ENCODE data around the gene ARIH1. TPM values are rescaled to one million over a fixed set of nuclear protein-coding genes. Genes with fewer than 3 reads are reported as not detected.

The ARIH1 gene
- total RNA-seq, 1 experiment from 2014 or later, result 192 TPM

GRCh38 chr15:72588096-72588495 lies 114.0 kb downstream of the ARIH1 start:
- H3K27ac ChIP-seq (ENCODE audit: low read length), result no peak overlapping the region
- no TSS peak for BruUV-seq (replicated peaks)
- no peaks in the 10 kb centered on the region for H3K4me1 ChIP-seq (ENCODE audit: control insufficient read depth, insufficient read depth, low read length)
- ATAC-seq (no peak), DNase-seq (ENCODE audit: low read depth, low spot score) (no peak)
- no peaks in the 10 kb centered on the region for H3K27me3 ChIP-seq (ENCODE audit: control insufficient read depth, insufficient read depth, low read length)
- CTCF ChIA-PET, result no interaction called here
- TF ChIP-seq REST (IDR thresholded peaks at IDR 0.05; ENCODE audit: insufficient read depth in 1 of 2, low read depth in 2 of 2, low read length in 1 of 2), result no peak
- TF ChIP-seq, protein P1, sequence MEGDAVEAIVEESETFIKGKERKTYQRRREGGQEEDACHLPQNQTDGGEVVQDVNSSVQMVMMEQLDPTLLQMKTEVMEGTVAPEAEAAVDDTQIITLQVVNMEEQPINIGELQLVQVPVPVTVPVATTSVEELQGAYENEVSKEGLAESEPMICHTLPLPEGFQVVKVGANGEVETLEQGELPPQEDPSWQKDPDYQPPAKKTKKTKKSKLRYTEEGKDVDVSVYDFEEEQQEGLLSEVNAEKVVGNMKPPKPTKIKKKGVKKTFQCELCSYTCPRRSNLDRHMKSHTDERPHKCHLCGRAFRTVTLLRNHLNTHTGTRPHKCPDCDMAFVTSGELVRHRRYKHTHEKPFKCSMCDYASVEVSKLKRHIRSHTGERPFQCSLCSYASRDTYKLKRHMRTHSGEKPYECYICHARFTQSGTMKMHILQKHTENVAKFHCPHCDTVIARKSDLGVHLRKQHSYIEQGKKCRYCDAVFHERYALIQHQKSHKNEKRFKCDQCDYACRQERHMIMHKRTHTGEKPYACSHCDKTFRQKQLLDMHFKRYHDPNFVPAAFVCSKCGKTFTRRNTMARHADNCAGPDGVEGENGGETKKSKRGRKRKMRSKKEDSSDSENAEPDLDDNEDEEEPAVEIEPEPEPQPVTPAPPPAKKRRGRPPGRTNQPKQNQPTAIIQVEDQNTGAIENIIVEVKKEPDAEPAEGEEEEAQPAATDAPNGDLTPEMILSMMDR (IDR thresholded peaks at IDR 0.05), result no peak
- TF ChIP-seq TCF7L2 (IDR thresholded peaks at IDR 0.05; ENCODE audit: low read depth, low read length), result no peak
- no peak for TF ChIP-seq POLR2AphosphoS5 (IDR thresholded peaks at IDR 0.05; ENCODE audit: low read depth, low read length)
- POLR2A ChIA-PET, result no interaction called here
- in situ Hi-C loops (cut with HindIII; ENCODE audit: low pct_unique_long_range_greater_than_20kb, low sequenced_read_pairs), result no loop called here
- H3K4me3 ChIP-seq (ENCODE audit: low read depth in 2 of 2, low read length in 2 of 2), result no peak overlapping the region
- H3K9me3 ChIP-seq (ENCODE audit: control insufficient read depth, insufficient read depth, low read depth, low read length), result no peaks in the 10 kb centered on the region
- intact Hi-C loops (cut with micrococcal nuclease; ENCODE audit: unreplicated experiment), result no loop called here
- H3K36me3 ChIP-seq (ENCODE audit: control insufficient read depth, insufficient read depth, low read length), result peaks cover 12% of the 10 kb centered on the region

DNA sequence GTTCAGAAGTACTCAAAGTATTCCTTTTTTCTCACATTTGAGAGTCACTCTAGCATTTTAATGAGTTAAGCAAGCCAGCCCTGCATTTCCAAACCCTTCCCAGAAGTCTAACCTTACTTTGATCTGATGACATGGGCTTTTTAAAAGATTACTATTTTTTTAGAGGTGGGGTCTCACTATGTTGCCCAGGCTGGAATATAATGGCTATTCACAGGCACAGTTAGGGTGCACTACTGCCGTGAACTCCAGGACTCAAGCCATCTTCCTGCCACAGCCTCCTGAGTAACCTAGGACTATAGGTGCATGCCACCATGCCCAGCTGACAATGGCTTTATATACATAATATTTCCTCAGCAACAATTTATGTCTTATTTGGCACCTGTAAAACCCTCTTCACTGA lies 116.3 kb downstream of the ARIH1 start:
- no peak for DNase-seq (ENCODE audit: low read depth, low spot score)
- in situ Hi-C loops (cut with HindIII; ENCODE audit: low pct_unique_long_range_greater_than_20kb, low sequenced_read_pairs) (no loop called here), intact Hi-C loops (cut with micrococcal nuclease; ENCODE audit: unreplicated experiment) (no loop called here)
- ChIA-PET CTCF (interaction anchor here (1.4 kb wide), 1 partner anchor 10 kb away, joined by 4 read pairs; no protein-coding TSS in a partner anchor), POLR2A (no interaction called here)
- Histone ChIP-seq H3K27ac (ENCODE audit: low read length) (no peak overlapping the region), H3K27me3 (ENCODE audit: control insufficient read depth, insufficient read depth, low read length) (no peaks in the 10 kb centered on the region), H3K4me3 (ENCODE audit: low read depth in 2 of 2, low read length in 2 of 2) (no peak overlapping the region), H3K4me1 (ENCODE audit: control insufficient read depth, insufficient read depth, low read length) (no peaks in the 10 kb centered on the region), H3K36me3 (ENCODE audit: control insufficient read depth, insufficient read depth, low read length) (no peaks in the 10 kb centered on the region), H3K9me3 (ENCODE audit: control insufficient read depth, insufficient read depth, low read depth, low read length) (no peaks in the 10 kb centered on the region)
- no TSS peak for BruUV-seq (replicated peaks)
- TF ChIP-seq POLR2AphosphoS5 (IDR thresholded peaks at IDR 0.05; ENCODE audit: low read depth, low read length), result no peak
- TF ChIP-seq, protein P1 (IDR thresholded peaks at IDR 0.05), result no peak
- TF ChIP-seq REST (IDR thresholded peaks at IDR 0.05; ENCODE audit: insufficient read depth in 1 of 2, low read depth in 2 of 2, low read length in 1 of 2), result no peak
- TF ChIP-seq TCF7L2 (IDR thresholded peaks at IDR 0.05; ENCODE audit: low read depth, low read length), result no peak
- no peak for TF ChIP-seq SIN3A (IDR thresholded peaks at IDR 0.05; ENCODE audit: borderline replicate concordance, insufficient read depth, low read depth, low read length)
- no peak for ATAC-seq

Measured in Panc1 (cell line).